Bronchial smooth muscle cell (primary cell): ENCODE data around the gene TPRX1. TPM values are rescaled to one million over a fixed set of nuclear protein-coding genes. Genes with fewer than 3 reads are reported as not detected.

Experiments used
- total RNA-seq: library from RNA; depleted of rRNA; stranded (reverse); fragments of >200 nt; gene quantifications from 2 replicates; pipeline ENCODE4 v1.2.1, GENCODE V29; 2014

The TPRX1 gene, protein sequence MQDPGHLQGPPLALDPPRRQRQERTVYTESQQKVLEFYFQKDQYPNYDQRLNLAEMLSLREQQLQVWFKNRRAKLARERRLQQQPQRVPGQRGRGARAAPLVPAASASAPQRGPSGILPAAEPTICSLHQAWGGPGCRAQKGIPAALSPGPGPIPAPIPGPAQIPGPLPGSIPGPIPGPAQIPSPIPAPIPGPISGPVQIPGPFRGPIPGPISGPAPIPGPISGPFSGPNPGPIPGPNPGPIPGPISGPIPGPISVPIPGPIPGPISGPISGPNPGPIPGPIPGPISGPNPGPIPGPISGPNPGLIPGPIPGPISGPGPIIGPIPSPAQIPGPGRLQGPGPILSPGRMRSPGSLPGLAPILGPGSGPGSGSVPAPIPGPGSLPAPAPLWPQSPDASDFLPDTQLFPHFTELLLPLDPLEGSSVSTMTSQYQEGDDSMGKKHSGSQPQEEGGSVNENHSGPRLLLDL
- total RNA-seq, result not detected in 2 replicates

DNA sequence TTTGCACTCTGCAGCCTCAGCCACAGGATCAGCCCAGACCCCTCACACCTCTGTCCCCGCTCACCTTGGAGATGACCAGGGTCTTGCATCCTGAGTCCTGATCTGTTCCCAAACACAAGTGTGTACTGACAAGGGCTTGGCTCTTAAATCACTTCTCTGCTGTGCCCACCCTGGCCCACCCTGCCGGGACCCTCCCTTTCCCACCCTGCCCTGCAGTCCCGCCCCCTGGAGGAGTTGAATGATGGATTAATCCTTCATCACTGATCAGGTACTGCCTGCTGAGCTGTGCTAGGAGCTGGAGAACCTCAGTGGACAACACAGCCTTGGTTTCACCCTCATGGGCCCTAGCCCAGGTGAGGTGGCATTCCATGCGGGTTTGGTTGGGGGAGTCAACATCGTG, at the start of gene TPRX1:
Gene TPRX1, minus strand, starts transcription at position 101 of the 400 bp plus-strand sequence. Its CDS starts 12 bp downstream, at position 89.

DNA sequence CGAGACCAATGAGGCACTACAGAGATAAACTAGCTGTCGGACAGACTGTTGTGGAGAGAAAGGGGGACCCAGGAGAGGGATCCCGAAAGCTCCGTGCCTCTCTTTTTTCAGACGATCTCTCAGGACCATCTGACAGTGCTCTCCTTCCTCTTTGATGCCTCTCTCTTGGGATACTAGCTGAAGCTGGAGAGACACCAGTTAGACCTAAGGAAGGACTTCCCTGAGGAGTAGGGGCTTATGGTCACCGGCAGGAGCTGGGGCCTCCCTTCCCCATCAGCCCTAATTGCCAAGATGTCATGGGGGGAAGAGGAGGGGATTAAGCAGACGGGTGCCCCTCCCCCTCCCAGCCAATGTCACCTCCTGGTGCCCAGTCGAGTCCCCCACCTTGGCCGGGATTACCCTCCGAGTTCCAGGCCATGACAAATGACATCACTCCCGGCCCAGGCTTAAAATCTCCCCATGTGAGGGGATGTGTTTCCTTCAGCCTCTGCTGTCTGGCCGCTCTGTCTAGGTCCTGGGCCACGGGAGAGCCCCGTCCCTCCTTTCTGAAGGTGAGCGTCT, 17.2 kb upstream of the TPRX1 start, which contains the start of gene CRX:
Gene CRX, plus strand, starts transcription at position 478 of the 561 bp plus-strand sequence. CDS start 12,507 bp downstream, outside the sequence.

DNA sequence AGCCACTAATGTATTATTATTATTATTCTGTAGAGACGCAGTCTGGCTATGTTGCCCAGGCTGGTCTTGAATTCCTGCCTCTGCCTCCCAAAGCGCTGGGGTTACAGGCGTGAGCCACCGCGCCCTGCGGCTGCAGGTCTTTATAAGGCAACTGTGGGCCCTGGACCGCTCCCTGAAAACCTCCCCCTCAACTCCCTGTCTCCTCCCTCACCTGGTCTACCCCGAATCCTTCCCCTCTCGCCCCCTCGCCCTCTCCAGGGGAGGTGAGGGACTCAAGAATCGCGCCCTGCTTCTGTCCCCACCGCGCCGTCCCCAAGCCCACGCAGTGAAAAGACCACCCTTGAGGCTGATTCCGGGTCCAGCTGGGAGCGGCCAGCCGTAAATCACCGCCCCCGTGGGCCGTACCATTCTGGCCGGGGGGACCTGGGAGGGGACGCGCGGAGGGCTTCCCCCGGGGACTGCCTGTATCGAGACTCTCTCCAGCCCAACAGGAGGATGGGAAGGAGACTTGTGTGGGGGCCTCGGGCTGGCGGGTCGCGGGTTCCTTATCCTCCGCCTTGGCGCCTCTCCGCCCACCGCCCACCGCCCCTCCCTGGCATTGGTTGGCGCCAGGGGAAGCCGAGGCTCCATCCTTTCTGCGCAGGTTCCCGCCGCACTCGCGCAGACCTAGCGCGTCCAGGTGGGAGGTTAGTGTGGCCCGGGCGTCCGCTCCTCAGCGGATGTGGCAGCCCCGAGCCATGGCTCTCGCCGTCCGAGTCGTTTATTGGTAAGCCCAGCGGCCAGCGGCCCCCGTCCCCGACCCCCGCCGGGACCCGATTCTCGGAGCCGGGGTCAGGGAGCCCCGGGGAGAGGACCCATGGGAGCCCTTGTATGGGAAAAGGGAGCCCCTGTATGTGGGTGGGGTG, 26.1 kb downstream of the TPRX1 start, which contains the start of gene SELENOW:
Gene SELENOW, plus strand, starts transcription at position 655 of the 905 bp plus-strand sequence. Its CDS starts 83 bp downstream, at position 738.

Other genes with a start within 250 kb of the TPRX1 start
- gene ZNF541, start 231.4 kb downstream of the TPRX1 start, total RNA-seq, result 0.26 TPM in 1 of 2 replicates, not detected in the other
- gene BICRA, start 195.4 kb downstream of the TPRX1 start, total RNA-seq, result 2.0 and 2.4 TPM in 2 replicates
- gene EHD2, start 91.1 kb downstream of the TPRX1 start, total RNA-seq, result 141 and 160 TPM in 2 replicates
- gene NOP53, start 59.0 kb downstream of the TPRX1 start, total RNA-seq, result 49.0 and 52.5 TPM in 2 replicates
- gene SELENOW, start 25.8 kb downstream of the TPRX1 start, total RNA-seq, result 89.6 and 153 TPM in 2 replicates
- gene CRX, start 17.4 kb upstream of the TPRX1 start, total RNA-seq, result not detected in 2 replicates
- not detected in 2 replicates for gene TPRX2, start 54.7 kb upstream of the TPRX1 start, total RNA-seq
- not detected in 2 replicates for gene SULT2A1, start 81.8 kb upstream of the TPRX1 start, total RNA-seq
- not detected in 2 replicates for gene BSPH1, start 187.6 kb upstream of the TPRX1 start, total RNA-seq
- not detected in 2 replicates for gene ELSPBP1, start 190.1 kb upstream of the TPRX1 start, total RNA-seq
- gene CABP5, start 239.5 kb upstream of the TPRX1 start, total RNA-seq, result not detected in 2 replicates